ENCODE measurements around the gene RBM23.

GRCh38 chr14:22939684-22940083 is 20.7 kb upstream of the RBM23 start:
- TF ChIP-seq WRNIP1 (IDR thresholded peaks at IDR 0.05; ENCODE audit: borderline replicate concordance, low read depth, low read length) (no peak), JUNB (IDR thresholded peaks at IDR 0.05) (no peak), ZBTB11 (CRISPR knock-in tag; IDR thresholded peaks at IDR 0.05) (no peak), YY1 (IDR thresholded peaks at IDR 0.05; ENCODE audit: low read depth, low read length) (no peak), EZH2 (IDR thresholded peaks at IDR 0.05; ENCODE audit: borderline replicate concordance, control insufficient read depth, low read depth, low read length) (no peak), ZNF274 (IDR thresholded peaks at IDR 0.05; ENCODE audit: insufficient read depth, insufficient read length) (no peak), ELK1 (IDR thresholded peaks at IDR 0.05; ENCODE audit: low read depth, low read length) (no peak), POLR2A (IDR thresholded peaks at IDR 0.05; ENCODE audit: low read depth, low read length) (no peak), CTCF (IDR thresholded peaks at IDR 0.05 in 2 of 3, conservative IDR thresholded peaks at IDR 0.05 in 1 of 3; ENCODE audit: control insufficient read depth in 2 of 3, extremely low read depth in 1 of 3, insufficient read depth in 1 of 3, low read depth in 3 of 3, low read length in 3 of 3) (no peak), TAF1 (IDR thresholded peaks at IDR 0.05; ENCODE audit: borderline replicate concordance, low read depth, low read length) (no peak), ZNF24 (IDR thresholded peaks at IDR 0.05) (no peak), RFX5 (IDR thresholded peaks at IDR 0.05; ENCODE audit: low read depth, low read length) (no peak)

Measured in GM12878 (cell line).